Measurements from ENCODE around the gene HSF2BP. TPM values are rescaled to one million over a fixed set of nuclear protein-coding genes. Genes with fewer than 3 reads are reported as not detected.

The HSF2BP gene
- total RNA-seq, 1 experiment from 2014 or later, result 10.9 TPM

GRCh38 chr21:43692949-43693348, 33.7 kb upstream of the HSF2BP start:
- peak overlapping the region; percentile 20 for H3K27ac Mint-ChIP-seq (ENCODE audit: unreplicated experiment)
- no peak for DNase-seq
- no TSS peak for BruUV-seq (replicated peaks)
- H3K4me1 Mint-ChIP-seq (ENCODE audit: low read depth, unreplicated experiment), result no peaks in the 10 kb centered on the region
- CTCF ChIA-PET, result no interaction called here
- intact Hi-C loops (cut with micrococcal nuclease; ENCODE audit: unreplicated experiment), result no loop called here
- H3K27me3 ChIP-seq (replicated peaks; ENCODE audit: control insufficient read depth, insufficient read depth, low read length), result no peaks in the 10 kb centered on the region
- H3K27me3 Mint-ChIP-seq (ENCODE audit: insufficient read depth, unreplicated experiment), result no peaks in the 10 kb centered on the region
- TF ChIP-seq, protein P1, sequence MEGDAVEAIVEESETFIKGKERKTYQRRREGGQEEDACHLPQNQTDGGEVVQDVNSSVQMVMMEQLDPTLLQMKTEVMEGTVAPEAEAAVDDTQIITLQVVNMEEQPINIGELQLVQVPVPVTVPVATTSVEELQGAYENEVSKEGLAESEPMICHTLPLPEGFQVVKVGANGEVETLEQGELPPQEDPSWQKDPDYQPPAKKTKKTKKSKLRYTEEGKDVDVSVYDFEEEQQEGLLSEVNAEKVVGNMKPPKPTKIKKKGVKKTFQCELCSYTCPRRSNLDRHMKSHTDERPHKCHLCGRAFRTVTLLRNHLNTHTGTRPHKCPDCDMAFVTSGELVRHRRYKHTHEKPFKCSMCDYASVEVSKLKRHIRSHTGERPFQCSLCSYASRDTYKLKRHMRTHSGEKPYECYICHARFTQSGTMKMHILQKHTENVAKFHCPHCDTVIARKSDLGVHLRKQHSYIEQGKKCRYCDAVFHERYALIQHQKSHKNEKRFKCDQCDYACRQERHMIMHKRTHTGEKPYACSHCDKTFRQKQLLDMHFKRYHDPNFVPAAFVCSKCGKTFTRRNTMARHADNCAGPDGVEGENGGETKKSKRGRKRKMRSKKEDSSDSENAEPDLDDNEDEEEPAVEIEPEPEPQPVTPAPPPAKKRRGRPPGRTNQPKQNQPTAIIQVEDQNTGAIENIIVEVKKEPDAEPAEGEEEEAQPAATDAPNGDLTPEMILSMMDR (IDR thresholded peaks at IDR 0.05; ENCODE audit: insufficient read depth in 1 of 2, low read depth in 1 of 2, low read length in 1 of 2, severe bottlenecking in 1 of 2, unreplicated experiment in 1 of 2), result no peak
- H3K4me3 Mint-ChIP-seq (ENCODE audit: unreplicated experiment), result no peak overlapping the region
- H3K4me3 ChIP-seq (ENCODE audit: low read depth, low read length), result no peak overlapping the region
- H3K9me3 ChIP-seq, result no peaks in the 10 kb centered on the region
- peaks cover 4% of the 10 kb centered on the region; the same call in 1 of the 2 replicates for H3K36me3 ChIP-seq (ENCODE audit: control insufficient read depth, insufficient read depth, low read length)
- H3K36me3 Mint-ChIP-seq (ENCODE audit: insufficient read depth, unreplicated experiment), result peaks cover 77% of the 10 kb centered on the region
- peaks cover 8% of the 10 kb centered on the region for H3K4me1 ChIP-seq
- POLR2A ChIA-PET, result no interaction called here
- no peaks in the 10 kb centered on the region for H3K9me3 Mint-ChIP-seq (ENCODE audit: unreplicated experiment)

DNA sequence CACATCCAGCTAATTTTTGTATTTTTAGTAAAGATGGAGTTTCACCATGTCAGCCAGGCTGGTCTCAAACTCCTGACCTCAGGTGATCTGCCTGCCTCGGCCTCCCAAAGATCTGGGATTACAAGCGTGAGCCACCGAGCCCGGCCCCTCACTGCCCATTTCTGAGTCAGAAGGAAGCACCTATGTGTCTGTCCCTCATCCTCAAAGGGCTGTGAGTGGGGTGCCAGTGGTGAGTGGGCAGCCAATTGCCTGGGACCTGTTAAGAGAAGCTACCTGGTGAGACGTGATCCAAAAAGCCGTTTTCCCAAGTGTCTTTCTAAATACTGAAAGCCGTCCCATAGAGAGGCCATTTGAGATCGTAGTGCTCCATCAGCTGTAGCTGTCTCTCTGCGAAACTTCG, 32.5 kb upstream of the HSF2BP start:
- Mint-ChIP-seq H3K4me3 (ENCODE audit: unreplicated experiment) (no peak overlapping the region), H3K9me3 (ENCODE audit: unreplicated experiment) (no peaks in the 10 kb centered on the region), H3K27me3 (ENCODE audit: insufficient read depth, unreplicated experiment) (no peaks in the 10 kb centered on the region), H3K36me3 (ENCODE audit: insufficient read depth, unreplicated experiment) (peaks cover 87% of the 10 kb centered on the region), H3K27ac (ENCODE audit: unreplicated experiment) (no peak overlapping the region), H3K4me1 (ENCODE audit: low read depth, unreplicated experiment) (no peaks in the 10 kb centered on the region)
- ChIA-PET CTCF (no interaction called here), POLR2A (no interaction called here)
- Histone ChIP-seq H3K36me3 (ENCODE audit: control insufficient read depth, insufficient read depth, low read length) (peaks cover 4% of the 10 kb centered on the region; the same call in 1 of the 2 replicates), H3K4me3 (ENCODE audit: low read depth, low read length) (no peak overlapping the region), H3K9me3 (no peaks in the 10 kb centered on the region), H3K27me3 (replicated peaks; ENCODE audit: control insufficient read depth, insufficient read depth, low read length) (no peaks in the 10 kb centered on the region), H3K4me1 (no peaks in the 10 kb centered on the region)
- TF ChIP-seq, protein P1 (IDR thresholded peaks at IDR 0.05; ENCODE audit: insufficient read depth in 1 of 2, low read depth in 1 of 2, low read length in 1 of 2, severe bottlenecking in 1 of 2, unreplicated experiment in 1 of 2), result no peak
- intact Hi-C loops (cut with micrococcal nuclease; ENCODE audit: unreplicated experiment), result no loop called here
- DNase-seq, result no peak
- no TSS peak for BruUV-seq (replicated peaks)

DNA sequence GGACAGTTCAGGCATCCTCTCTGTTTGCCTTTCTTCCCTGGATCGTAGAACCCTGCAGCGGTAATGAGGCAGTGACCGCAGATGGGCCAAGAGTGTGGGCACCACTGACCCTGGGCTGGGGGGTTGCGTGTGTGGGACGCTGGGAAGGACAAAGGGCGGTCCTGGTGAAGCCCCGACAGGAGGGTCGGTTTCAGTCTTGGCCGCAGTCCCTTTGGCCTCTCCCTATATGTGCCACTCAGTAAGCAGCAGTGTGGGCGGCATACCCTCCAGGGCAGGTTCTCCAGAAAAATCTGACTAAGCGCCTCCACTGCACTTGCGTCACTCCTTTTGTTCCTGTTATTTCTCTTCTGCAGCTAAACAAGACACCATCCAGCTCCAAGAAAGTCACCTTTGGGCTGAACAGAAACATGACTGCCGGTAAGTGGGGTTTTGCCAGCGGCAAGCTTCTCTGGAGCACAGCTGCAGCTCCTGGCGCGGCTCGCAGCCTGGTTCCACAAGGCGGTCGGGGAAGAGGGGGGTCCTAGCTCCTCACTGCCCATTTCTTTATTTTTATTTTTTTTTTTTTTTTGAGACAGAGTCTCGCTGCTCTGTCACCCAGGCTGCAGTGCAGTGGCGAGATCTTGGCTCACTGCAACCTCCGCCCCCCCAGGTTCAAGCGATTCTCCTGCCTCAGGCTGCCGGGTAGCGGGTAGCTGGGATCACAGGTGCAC, 32.0 kb upstream of the HSF2BP start:
- TF ChIP-seq, protein P1 (IDR thresholded peaks at IDR 0.05; ENCODE audit: insufficient read depth in 1 of 2, low read depth in 1 of 2, low read length in 1 of 2, severe bottlenecking in 1 of 2, unreplicated experiment in 1 of 2), result no peak
- Histone ChIP-seq H3K27me3 (replicated peaks; ENCODE audit: control insufficient read depth, insufficient read depth, low read length) (no peaks in the 10 kb centered on the region), H3K4me1 (no peaks in the 10 kb centered on the region), H3K9me3 (no peaks in the 10 kb centered on the region), H3K4me3 (ENCODE audit: low read depth, low read length) (no peak overlapping the region), H3K36me3 (ENCODE audit: control insufficient read depth, insufficient read depth, low read length) (peaks cover 4% of the 10 kb centered on the region; the same call in 1 of the 2 replicates)
- Mint-ChIP-seq H3K4me1 (ENCODE audit: low read depth, unreplicated experiment) (no peaks in the 10 kb centered on the region), H3K9me3 (ENCODE audit: unreplicated experiment) (no peaks in the 10 kb centered on the region), H3K4me3 (ENCODE audit: unreplicated experiment) (no peak overlapping the region), H3K36me3 (ENCODE audit: insufficient read depth, unreplicated experiment) (peaks cover 87% of the 10 kb centered on the region), H3K27ac (ENCODE audit: unreplicated experiment) (peak overlapping the region; percentile 34), H3K27me3 (ENCODE audit: insufficient read depth, unreplicated experiment) (no peaks in the 10 kb centered on the region)
- CTCF ChIA-PET, result no interaction called here
- intact Hi-C loops (cut with micrococcal nuclease; ENCODE audit: unreplicated experiment), result no loop called here
- POLR2A ChIA-PET, result interaction anchor here (0.6 to 0.7 kb wide), 2 partner anchors 722 to 1452 kb away, joined by 3 read pairs; no protein-coding TSS in a partner anchor
- no peak for DNase-seq
- no TSS peak for BruUV-seq (replicated peaks)

Data from Caco-2 (cell line).